Gastrocnemius medialis (tissue), 4 donors: Measurements from ENCODE around the gene DOCK10. TPM values are rescaled to one million over a fixed set of nuclear protein-coding genes. Genes with fewer than 3 reads are reported as not detected.
"Not testable (repeated sequence)": the region's sequence is repeated elsewhere in the genome, so short reads cannot be mapped to it uniquely, and the experiment has no call there.

ENCODE experiments used
- ATAC-seq, 2 donors: fragments of 150-250 bp; one replicate each; pipeline ENCODE4 v1.9.1; 2016
- DNase-seq, 2 donors: peaks; one replicate each; pipeline ENCODE4 v3.0.0-alpha.2; 2019
- H3K27ac ChIP-seq, 4 donors: fragments of 200-600 bp; sonication (generic); 1 replicate in 1 of 4; 2 replicates in 3 of 4; pipeline ENCODE4 v1.5.1; 2016 to 2018; ENCODE audit warnings: mild to moderate bottlenecking in 2 of 4, moderate library complexity in 1 of 4
- H3K27me3 ChIP-seq, 3 donors: fragments of 200-600 bp; sonication (generic) in 2 of 3; 1 replicate in 1 of 3; 2 replicates in 2 of 3; pipeline versions ENCODE4 v1.5.1 to v1.6.0; 2016 to 2019; ENCODE audit warnings: mild to moderate bottlenecking in 1 of 3, moderate library complexity in 1 of 3
- H3K36me3 ChIP-seq, 2 donors: fragments of 200-600 bp; sonication (generic) in 1 of 2; one replicate each; pipeline ENCODE4 v1.5.1; 2017 to 2018
- H3K4me1 ChIP-seq, 2 donors: fragments of 200-600 bp; sonication (generic) in 1 of 2; one replicate each; pipeline ENCODE4 v1.5.1; 2016 to 2017; ENCODE audit warnings: mild to moderate bottlenecking in 2 of 2
- H3K4me3 ChIP-seq, 4 donors: fragments of 200-600 bp; sonication (generic) in 3 of 4; 1 replicate in 1 of 4; 2 replicates in 3 of 4; pipeline ENCODE4 v1.5.1; 2016 to 2019; ENCODE audit warnings: mild to moderate bottlenecking in 2 of 4
- H3K9me3 ChIP-seq, 3 donors: fragments of 200-600 bp; sonication (generic) in 2 of 3; 1 replicate in 1 of 3; 2 replicates in 2 of 3; pipeline ENCODE4 v1.5.1; 2016 to 2019
- CTCF ChIP-seq, 5 experiments: fragments of 450-650 bp in 3 of 5; fragments of 200-600 bp in 2 of 5; sonication (generic) in 2 of 5; IDR thresholded peaks in 4 of 5; conservative IDR thresholded peaks in 1 of 5; 1 replicate in 4 of 5; 2 replicates in 1 of 5; pipeline ENCODE4 v1.5.1; 2016 to 2019; ENCODE audit warnings: antibody characterized with exemption in 5 of 5, mild to moderate bottlenecking in 3 of 5, moderate library complexity in 3 of 5
- POLR2A ChIP-seq, 2 donors: fragments of 450-650 bp; IDR thresholded peaks; one replicate each; pipeline ENCODE4 v1.6.1; 2017; ENCODE audit warnings: antibody characterized with exemption in 2 of 2, mild to moderate bottlenecking in 2 of 2, moderate library complexity in 2 of 2
- in situ Hi-C, 4 donors: fragments of 200-750 bp; cut with MboI; loops; one replicate each; pipeline versions ENCODE4 v1.15.0 to v1.8.0; 2017; ENCODE audit warnings: low sequenced_read_pairs in 4 of 4
- intact Hi-C: fragments of 100-400 bp; cut with DNase I; formaldehyde crosslinking; loops from one replicate; pipeline ENCODE4 v1.15.1; 2023; ENCODE audit warnings: low total_unique reads
- total RNA-seq, 4 donors: library from RNA; depleted of rRNA; stranded (reverse); fragments of >200 nt; gene quantifications; one replicate each; pipeline versions ENCODE4 v1.1.0 to v1.2.3, GENCODE V29; 2016

The DOCK10 gene
- total RNA-seq, 4 donors from 2014 or later, result 0.97 to 1.9 (median 1.4) TPM

GRCh38 chr2:224924631-224925030 is 117.6 kb downstream of the DOCK10 start:
- no peaks in the 10 kb centered on the region for H3K4me1 ChIP-seq
- no peaks in the 10 kb centered on the region for H3K27me3 ChIP-seq
- in situ Hi-C loops, result no loop called here

GRCh38 chr2:224922142-224922727 is 120.0 kb downstream of the DOCK10 start:
- intact Hi-C loops (no loop called here), in situ Hi-C loops (no loop called here)
- Histone ChIP-seq H3K27me3 (no peaks in the 10 kb centered on the region), H3K4me1 (no peaks in the 10 kb centered on the region), H3K36me3 (no peaks in the 10 kb centered on the region), H3K27ac (no peak overlapping the region), H3K9me3 (no peaks in the 10 kb centered on the region), H3K4me3 (no peak overlapping the region)
- TF ChIP-seq POLR2A (IDR thresholded peaks at IDR 0.05) (no peak), CTCF (IDR thresholded peaks at IDR 0.05 in 4 of 5, conservative IDR thresholded peaks at IDR 0.05 in 1 of 5) (no peak)
- no peak for ATAC-seq
- no peak for DNase-seq

More at GRCh38 chr2:224924631-224925030, 117.6 kb downstream of the DOCK10 start:
- no peak for DNase-seq
- ATAC-seq, result no peak
- TF ChIP-seq POLR2A (IDR thresholded peaks at IDR 0.05), result no peak
- Histone ChIP-seq H3K36me3 (no peaks in the 10 kb centered on the region), H3K9me3 (no peaks in the 10 kb centered on the region), H3K4me3 (no peak overlapping the region), H3K27ac (no peak overlapping the region)
- intact Hi-C loops, result no loop called here

- intact Hi-C loops, result no loop called here
- Histone ChIP-seq H3K27ac (no peak overlapping the region), H3K36me3 (no peaks in the 10 kb centered on the region), H3K9me3 (no peaks in the 10 kb centered on the region), H3K27me3 (no peaks in the 10 kb centered on the region), H3K4me1 (peaks cover 4 to 7% of the 10 kb centered on the region in 2 donors), H3K4me3 (no peak overlapping the region)
- TF ChIP-seq POLR2A (IDR thresholded peaks at IDR 0.05), result no peak
- no peak for TF ChIP-seq CTCF (IDR thresholded peaks at IDR 0.05 in 4 of 5, conservative IDR thresholded peaks at IDR 0.05 in 1 of 5)
- ATAC-seq (no peak), DNase-seq (no peak)
- in situ Hi-C loops, result no loop called here
Measured at GRCh38 chr2:224919472-224920110, 122.7 kb downstream of the DOCK10 start.

GRCh38 chr2:224918626-224919471 is 123.4 kb downstream of the DOCK10 start:
- Histone ChIP-seq H3K27me3 (no peaks in the 10 kb centered on the region), H3K27ac (no peak overlapping the region), H3K4me1 (peaks cover 4 to 7% of the 10 kb centered on the region in 2 donors), H3K36me3 (no peaks in the 10 kb centered on the region), H3K9me3 (no peaks in the 10 kb centered on the region), H3K4me3 (no peak overlapping the region)
- in situ Hi-C loops, result no loop called here
- TF ChIP-seq POLR2A (IDR thresholded peaks at IDR 0.05) (no peak), CTCF (IDR thresholded peaks at IDR 0.05 in 4 of 5, conservative IDR thresholded peaks at IDR 0.05 in 1 of 5) (no peak)
- DNase-seq (no peak), ATAC-seq (no peak)
- intact Hi-C loops, result no loop called here

- DNase-seq, in situ Hi-C loops, H3K36me3 ChIP-seq, H3K4me3 ChIP-seq, H3K27ac ChIP-seq, intact Hi-C loops, ATAC-seq, H3K27me3 ChIP-seq, H3K4me1 ChIP-seq, H3K9me3 ChIP-seq: not testable (repeated sequence)
Measured at GRCh38 chr2:224917246-224917645, 125.0 kb downstream of the DOCK10 start.
